ENCODE data around the gene GPR162.

Gene GPR162

GRCh38 chr12:6836851-6837250 is 15.2 kb downstream of the GPR162 start:
- no peaks in the 10 kb centered on the region for H3K27me3 ChIP-seq (ENCODE audit: insufficient read depth, low read length, poor library complexity, severe bottlenecking)
- no peaks in the 10 kb centered on the region for H3F3A ChIP-seq (ENCODE audit: low read depth)
- peaks cover 11% of the 10 kb centered on the region; the same call in 1 of the 2 replicates for H3K36me3 ChIP-seq (ENCODE audit: insufficient read depth, low read length)
- no peaks in the 10 kb centered on the region for H3K79me2 ChIP-seq (ENCODE audit: insufficient read depth, low read length)
- H4K20me1 ChIP-seq (ENCODE audit: insufficient read depth, low read length, poor library complexity, severe bottlenecking) = no peaks in the 10 kb centered on the region
- H3K4me2 ChIP-seq (ENCODE audit: low read depth, low read length, poor library complexity, severe bottlenecking) = no peak overlapping the region
- H3K4me1 ChIP-seq (ENCODE audit: insufficient read depth, low read length, poor library complexity, severe bottlenecking) = no peaks in the 10 kb centered on the region
- no peaks in the 10 kb centered on the region for H3K9me3 ChIP-seq (ENCODE audit: insufficient read depth, low read depth, low read length)
- H3K4me3 ChIP-seq (ENCODE audit: low read length, poor library complexity, severe bottlenecking) = no peak overlapping the region
- H3K9ac ChIP-seq (ENCODE audit: low read depth, low read length, poor library complexity, severe bottlenecking) = no peak overlapping the region
- no peaks in the 10 kb centered on the region for H3K9me2 ChIP-seq (replicated peaks; ENCODE audit: low read depth, low read length)
- TF ChIP-seq EZH2phosphoT487 (IDR thresholded peaks at IDR 0.05; ENCODE audit: borderline replicate concordance) (no peak), CTCF (conservative IDR thresholded peaks at IDR 0.05; ENCODE audit: low read length) (no peak)
- H2AFZ ChIP-seq (ENCODE audit: low read length) = no peak overlapping the region

- no peaks in the 10 kb centered on the region for H3K79me2 ChIP-seq (ENCODE audit: insufficient read depth, low read length)
- no peak overlapping the region for H3K9ac ChIP-seq (ENCODE audit: low read depth, low read length, poor library complexity, severe bottlenecking)
- no peak for TF ChIP-seq EZH2phosphoT487 (IDR thresholded peaks at IDR 0.05; ENCODE audit: borderline replicate concordance)
- no peak for TF ChIP-seq CTCF (conservative IDR thresholded peaks at IDR 0.05; ENCODE audit: low read length)
- no peaks in the 10 kb centered on the region for H3K4me1 ChIP-seq (ENCODE audit: insufficient read depth, low read length, poor library complexity, severe bottlenecking)
- H3K9me3 ChIP-seq (ENCODE audit: insufficient read depth, low read depth, low read length) = no peaks in the 10 kb centered on the region
- no peaks in the 10 kb centered on the region for H4K20me1 ChIP-seq (ENCODE audit: insufficient read depth, low read length, poor library complexity, severe bottlenecking)
- no peak overlapping the region for H3K4me3 ChIP-seq (ENCODE audit: low read length, poor library complexity, severe bottlenecking)
- H3K4me2 ChIP-seq (ENCODE audit: low read depth, low read length, poor library complexity, severe bottlenecking) = no peak overlapping the region
- H3K27me3 ChIP-seq (ENCODE audit: insufficient read depth, low read length, poor library complexity, severe bottlenecking) = no peaks in the 10 kb centered on the region
- no peaks in the 10 kb centered on the region for H3F3A ChIP-seq (ENCODE audit: low read depth)
- H3K9me2 ChIP-seq (replicated peaks; ENCODE audit: low read depth, low read length) = no peaks in the 10 kb centered on the region
- no peak overlapping the region for H2AFZ ChIP-seq (ENCODE audit: low read length)
- H3K36me3 ChIP-seq (ENCODE audit: insufficient read depth, low read length) = peaks cover 11% of the 10 kb centered on the region; the same call in 1 of the 2 replicates
These were observed 15.9 kb downstream of the GPR162 start for GRCh38 chr12:6837370-6838060.

- no peak overlapping the region for H2AFZ ChIP-seq (ENCODE audit: low read length)
- H3K4me2 ChIP-seq (ENCODE audit: low read depth, low read length, poor library complexity, severe bottlenecking) = no peak overlapping the region
- no peaks in the 10 kb centered on the region for H3K79me2 ChIP-seq (ENCODE audit: insufficient read depth, low read length)
- TF ChIP-seq EZH2phosphoT487 (IDR thresholded peaks at IDR 0.05; ENCODE audit: borderline replicate concordance) (no peak), CTCF (conservative IDR thresholded peaks at IDR 0.05; ENCODE audit: low read length) (no peak)
- no peak overlapping the region for H3K4me3 ChIP-seq (ENCODE audit: low read length, poor library complexity, severe bottlenecking)
- H3K9me2 ChIP-seq (replicated peaks; ENCODE audit: low read depth, low read length) = no peaks in the 10 kb centered on the region
- H3K4me1 ChIP-seq (ENCODE audit: insufficient read depth, low read length, poor library complexity, severe bottlenecking) = peaks cover 5% of the 10 kb centered on the region
- no peaks in the 10 kb centered on the region for H3K9me3 ChIP-seq (ENCODE audit: insufficient read depth, low read depth, low read length)
- H3K27me3 ChIP-seq (ENCODE audit: insufficient read depth, low read length, poor library complexity, severe bottlenecking) = no peaks in the 10 kb centered on the region
- no peaks in the 10 kb centered on the region for H3F3A ChIP-seq (ENCODE audit: low read depth)
- peaks cover 3% of the 10 kb centered on the region; the same call in 1 of the 2 replicates for H3K36me3 ChIP-seq (ENCODE audit: insufficient read depth, low read length)
- H3K9ac ChIP-seq (ENCODE audit: low read depth, low read length, poor library complexity, severe bottlenecking) = no peak overlapping the region
- H4K20me1 ChIP-seq (ENCODE audit: insufficient read depth, low read length, poor library complexity, severe bottlenecking) = no peaks in the 10 kb centered on the region
These were observed 17.2 kb downstream of the GPR162 start for GRCh38 chr12:6838854-6839253.

All from Loucy (cell line).